OCI-LY3 (cell line): ENCODE measurements around the gene SPPL2A.

Experiments
- EZH2phosphoT487 ChIP-seq: fragments of 200-600 bp; shearing (Covaris generic); IDR thresholded peaks from 2 replicates; pipeline ENCODE4 v1.6.1; 2018; ENCODE audit warnings: antibody characterized with exemption, mixed run types, low read depth
- TF ChIP-seq, protein P1 (sequence below): fragments of 200-600, 300-600 bp; sonication (generic); IDR thresholded peaks from 2 replicates; pipeline ENCODE4 v1.5.1; 2014; ENCODE audit warnings: antibody characterized with exemption, low read length, low read depth

- TF ChIP-seq, protein P1, sequence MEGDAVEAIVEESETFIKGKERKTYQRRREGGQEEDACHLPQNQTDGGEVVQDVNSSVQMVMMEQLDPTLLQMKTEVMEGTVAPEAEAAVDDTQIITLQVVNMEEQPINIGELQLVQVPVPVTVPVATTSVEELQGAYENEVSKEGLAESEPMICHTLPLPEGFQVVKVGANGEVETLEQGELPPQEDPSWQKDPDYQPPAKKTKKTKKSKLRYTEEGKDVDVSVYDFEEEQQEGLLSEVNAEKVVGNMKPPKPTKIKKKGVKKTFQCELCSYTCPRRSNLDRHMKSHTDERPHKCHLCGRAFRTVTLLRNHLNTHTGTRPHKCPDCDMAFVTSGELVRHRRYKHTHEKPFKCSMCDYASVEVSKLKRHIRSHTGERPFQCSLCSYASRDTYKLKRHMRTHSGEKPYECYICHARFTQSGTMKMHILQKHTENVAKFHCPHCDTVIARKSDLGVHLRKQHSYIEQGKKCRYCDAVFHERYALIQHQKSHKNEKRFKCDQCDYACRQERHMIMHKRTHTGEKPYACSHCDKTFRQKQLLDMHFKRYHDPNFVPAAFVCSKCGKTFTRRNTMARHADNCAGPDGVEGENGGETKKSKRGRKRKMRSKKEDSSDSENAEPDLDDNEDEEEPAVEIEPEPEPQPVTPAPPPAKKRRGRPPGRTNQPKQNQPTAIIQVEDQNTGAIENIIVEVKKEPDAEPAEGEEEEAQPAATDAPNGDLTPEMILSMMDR: no peak
- no peak for TF ChIP-seq EZH2phosphoT487
Observed at GRCh38 chr15:50698101-50698500, 67.4 kb downstream of the SPPL2A start.
